GM10266 (cell line): ENCODE results near the gene SH3RF1.

Experiments
- DNase-seq: peaks from one replicate; pipeline ENCODE4 v3.0.0; 2012; ENCODE audit errors: extremely low spot score
- TF ChIP-seq, protein P1 (sequence below): IDR thresholded peaks from 2 replicates; pipeline ENCODE4 v1.5.1; 2012; ENCODE audit warnings: mild to moderate bottlenecking, low read depth; ENCODE audit not compliant: control insufficient read depth, insufficient read depth; ENCODE audit errors: missing control alignments

SH3RF1 gene

DNA sequence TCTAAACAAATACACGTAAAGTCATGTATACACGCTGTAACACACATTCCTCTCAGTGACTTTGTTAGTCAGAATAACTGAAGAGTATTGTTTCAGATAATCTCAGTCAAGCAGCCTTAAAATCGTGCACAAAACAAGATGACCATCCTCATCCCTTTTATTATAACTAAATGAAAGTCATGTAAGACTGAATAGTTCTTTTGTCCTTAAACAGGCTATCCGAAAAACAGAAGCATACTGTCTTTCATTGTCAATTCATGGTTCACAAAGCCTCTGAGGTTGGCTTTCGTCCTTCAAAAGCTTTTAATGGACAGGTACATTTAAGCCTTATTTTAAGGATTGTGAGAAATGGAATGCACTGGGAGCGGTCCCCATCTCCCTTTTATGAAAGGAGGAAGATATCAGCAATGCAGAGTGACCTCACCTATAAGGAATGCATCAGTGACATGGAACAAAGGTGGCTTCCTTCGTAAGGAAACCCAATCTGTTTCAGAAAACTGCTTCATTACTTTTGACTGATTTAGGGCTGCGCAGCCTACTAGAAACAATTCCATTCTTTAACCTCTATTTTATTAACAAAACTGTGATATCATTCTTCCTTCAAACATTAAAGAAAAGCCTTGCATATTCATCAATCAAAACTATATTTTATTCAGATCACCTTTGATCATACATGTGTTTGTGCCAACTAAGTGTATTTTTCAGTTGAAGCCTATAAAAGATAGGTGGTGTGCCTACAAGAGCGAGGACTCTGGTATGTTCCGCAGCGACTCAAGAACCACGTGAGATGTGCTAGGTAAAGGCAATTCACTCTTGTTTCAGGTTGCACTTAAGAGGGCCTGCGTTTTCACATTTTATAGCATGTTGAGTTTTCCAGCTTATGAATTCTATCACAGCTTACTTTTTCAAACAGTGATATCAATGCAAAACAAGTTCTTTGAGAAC, 19.2 kb downstream of the SH3RF1 start:
- no peak for DNase-seq

DNA sequence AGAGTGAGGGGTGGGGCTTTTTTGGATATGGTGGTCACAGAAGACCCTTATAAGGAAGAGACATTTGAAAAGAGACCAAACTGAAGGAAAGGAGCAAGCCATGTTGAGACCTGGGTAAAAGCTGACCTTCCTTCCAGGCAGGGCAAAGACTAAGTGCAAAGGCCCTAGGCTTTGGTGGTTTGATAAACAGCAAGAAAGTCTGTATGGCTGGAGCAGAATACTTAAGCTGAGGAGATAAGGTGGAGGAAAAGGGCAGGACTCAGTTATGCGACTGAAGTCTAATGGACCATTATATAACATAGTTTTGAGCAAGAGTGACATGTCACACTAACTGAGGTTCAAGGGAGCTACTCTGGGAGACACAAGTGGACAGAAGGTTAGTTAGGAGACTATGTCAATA, 20.0 kb downstream of the SH3RF1 start:
- no peak for DNase-seq
- TF ChIP-seq, protein P1, sequence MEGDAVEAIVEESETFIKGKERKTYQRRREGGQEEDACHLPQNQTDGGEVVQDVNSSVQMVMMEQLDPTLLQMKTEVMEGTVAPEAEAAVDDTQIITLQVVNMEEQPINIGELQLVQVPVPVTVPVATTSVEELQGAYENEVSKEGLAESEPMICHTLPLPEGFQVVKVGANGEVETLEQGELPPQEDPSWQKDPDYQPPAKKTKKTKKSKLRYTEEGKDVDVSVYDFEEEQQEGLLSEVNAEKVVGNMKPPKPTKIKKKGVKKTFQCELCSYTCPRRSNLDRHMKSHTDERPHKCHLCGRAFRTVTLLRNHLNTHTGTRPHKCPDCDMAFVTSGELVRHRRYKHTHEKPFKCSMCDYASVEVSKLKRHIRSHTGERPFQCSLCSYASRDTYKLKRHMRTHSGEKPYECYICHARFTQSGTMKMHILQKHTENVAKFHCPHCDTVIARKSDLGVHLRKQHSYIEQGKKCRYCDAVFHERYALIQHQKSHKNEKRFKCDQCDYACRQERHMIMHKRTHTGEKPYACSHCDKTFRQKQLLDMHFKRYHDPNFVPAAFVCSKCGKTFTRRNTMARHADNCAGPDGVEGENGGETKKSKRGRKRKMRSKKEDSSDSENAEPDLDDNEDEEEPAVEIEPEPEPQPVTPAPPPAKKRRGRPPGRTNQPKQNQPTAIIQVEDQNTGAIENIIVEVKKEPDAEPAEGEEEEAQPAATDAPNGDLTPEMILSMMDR = no peak

More for the DNA sequence above, 19.2 kb downstream of the SH3RF1 start:
- TF ChIP-seq, protein P1 = no peak

DNA sequence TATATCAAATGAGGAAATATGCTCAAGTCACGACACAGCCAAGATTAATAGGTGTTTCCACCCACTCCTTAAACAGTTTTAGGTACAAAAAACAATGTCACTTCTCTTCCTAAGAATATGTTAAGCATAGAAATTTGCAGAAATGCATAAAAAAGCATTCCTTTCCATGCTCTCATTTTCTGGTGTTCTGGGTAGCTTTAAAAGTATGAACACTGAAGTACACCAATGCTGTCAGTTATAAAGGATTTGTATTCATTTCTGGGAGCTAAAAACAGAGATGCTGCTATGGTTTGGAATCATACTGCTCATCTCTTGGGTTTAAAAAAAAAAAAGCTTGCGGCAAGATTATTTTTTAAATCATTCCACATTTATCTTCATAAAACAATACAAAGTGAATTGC, 20.8 kb downstream of the SH3RF1 start:
- no peak for DNase-seq
- TF ChIP-seq, protein P1 = no peak

DNA sequence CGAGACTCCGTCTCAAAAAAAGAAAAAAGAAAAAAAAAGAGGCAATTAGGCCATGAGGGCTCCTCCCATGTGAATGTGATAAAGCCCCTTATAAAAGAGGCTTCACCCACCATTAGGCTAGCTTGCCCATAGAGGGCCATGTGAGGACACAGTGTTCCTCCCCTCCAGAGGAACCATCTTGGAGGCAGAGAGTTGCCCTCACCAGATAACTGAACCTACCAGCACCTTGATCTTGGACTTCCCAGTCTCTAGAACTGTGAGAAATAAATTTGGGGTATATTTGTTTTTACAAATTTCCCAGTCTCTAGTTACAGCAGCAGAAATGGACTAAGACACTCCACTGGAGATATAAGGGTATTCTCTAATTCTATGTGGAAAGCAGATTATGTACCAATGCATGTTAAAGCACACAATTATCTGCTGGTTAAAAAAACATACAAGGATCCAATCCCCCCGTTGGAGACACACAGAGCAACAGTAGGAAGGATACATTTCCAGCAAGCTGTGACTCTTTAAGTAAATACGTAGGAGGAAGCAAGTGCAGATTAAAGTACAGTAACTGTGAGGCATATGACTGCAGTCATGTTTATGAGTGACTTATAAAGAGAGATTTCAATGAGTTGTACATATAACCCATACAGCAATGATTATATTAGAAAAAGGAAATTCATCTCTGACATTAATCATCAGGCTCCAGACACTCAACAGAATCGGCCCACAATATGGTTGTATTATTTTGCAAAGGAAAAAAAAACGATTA, 21.4 kb downstream of the SH3RF1 start:
- DNase-seq = no peak
- TF ChIP-seq, protein P1 = no peak

DNA sequence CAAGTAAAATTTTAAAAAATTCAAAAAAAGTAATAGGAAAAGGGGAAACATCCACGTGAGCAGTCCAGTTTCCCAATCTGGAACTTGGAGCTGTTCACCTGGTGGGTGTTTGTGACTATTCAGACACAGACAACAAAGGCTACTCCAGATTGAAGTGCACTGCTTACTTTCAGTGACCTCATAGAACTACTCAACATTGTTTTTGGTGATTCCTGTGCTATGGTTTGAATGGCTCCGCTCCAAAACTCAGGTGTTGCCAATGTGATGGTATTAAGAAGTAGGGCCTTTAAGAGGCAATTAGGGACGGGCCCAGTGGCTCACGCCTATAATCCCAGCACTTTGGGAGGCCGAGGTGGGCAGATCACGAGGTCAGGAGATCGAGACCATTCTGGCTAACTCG, 22.1 kb downstream of the SH3RF1 start:
- TF ChIP-seq, protein P1 = no peak
- DNase-seq = no peak

DNA sequence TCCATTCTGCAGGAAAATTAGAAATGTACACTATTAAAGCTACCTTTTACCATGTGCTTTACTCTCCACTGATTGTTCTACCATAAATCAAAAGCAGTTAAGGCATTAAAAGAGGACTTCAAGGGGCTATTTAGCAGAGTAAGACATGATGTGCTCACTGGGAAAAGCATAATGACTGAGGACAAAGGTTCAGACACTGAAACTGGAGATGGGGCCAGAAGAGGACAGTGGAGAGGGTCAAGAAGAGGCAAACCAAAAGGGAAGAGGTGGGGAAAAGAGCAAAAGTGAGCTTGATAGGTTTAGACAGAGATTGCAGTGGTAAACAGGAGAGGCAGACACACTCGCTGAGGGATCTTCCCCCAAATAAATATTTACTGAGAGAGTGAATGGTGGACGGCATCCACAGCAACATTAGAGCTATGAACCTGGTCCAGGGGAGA, 23.8 kb downstream of the SH3RF1 start:
- DNase-seq = no peak
- TF ChIP-seq, protein P1 = no peak
